Natural killer cell (primary cell): ENCODE results near the gene FMN1. TPM values are rescaled to one million over a fixed set of nuclear protein-coding genes. Genes with fewer than 3 reads are reported as not detected.
A peak's percentile ranks its signal among the peaks of the same experiment; 100 is the strongest.
"Not testable (repeated sequence)": the region's sequence is repeated elsewhere in the genome, so short reads cannot be mapped to it uniquely, and the experiment has no call there.

ENCODE experiments used
- ATAC-seq, 3 donors: fragments of 150-1000 bp in 2 of 3; fragments of 200-7000 bp in 1 of 3; cut with Tn5 transposase; 1 replicate in 1 of 3; 2 replicates in 2 of 3; pipeline ENCODE4 v1.10.0; 2021; ENCODE audit warnings: mild to moderate bottlenecking in 2 of 3, moderate library complexity in 2 of 3
- DNase-seq, 2 donors: peaks; one replicate each; pipeline versions ENCODE4 v3.0.0 to v3.0.0-alpha.2; 2013 to 2021; ENCODE audit warnings: mixed read lengths in 1 of 2
- H3K27ac ChIP-seq: one replicate; pipeline ENCODE4 v1.5.1; 2013; ENCODE audit warnings: mild to moderate bottlenecking, low read length
- H3K27me3 ChIP-seq: one replicate; pipeline ENCODE4 v1.6.1; 2013; ENCODE audit warnings: low read length; ENCODE audit not compliant: control insufficient read depth, insufficient read depth
- H3K36me3 ChIP-seq: one replicate; pipeline ENCODE4 v1.6.1; 2013; ENCODE audit warnings: low read length; ENCODE audit not compliant: control insufficient read depth, insufficient read depth
- H3K4me1 ChIP-seq: one replicate; pipeline ENCODE4 v1.6.1; 2013; ENCODE audit warnings: low read length; ENCODE audit not compliant: control insufficient read depth, insufficient read depth
- H3K4me3 ChIP-seq: one replicate; pipeline ENCODE4 v1.5.1; 2013; ENCODE audit warnings: low read length
- H3K9me3 ChIP-seq: one replicate; pipeline ENCODE4 v1.6.1; 2013; ENCODE audit warnings: low read length; ENCODE audit not compliant: control insufficient read depth, insufficient read depth
- H3K27ac Mint-ChIP-seq, 2 donors: one replicate each; pipeline ENCODE4 v1.8.0; 2022; ENCODE audit warnings: mild to moderate bottlenecking in 2 of 2, mixed read lengths in 2 of 2, moderate library complexity in 1 of 2
- H3K27me3 Mint-ChIP-seq, 2 donors: one replicate each; pipeline ENCODE4 v1.8.0; 2022; ENCODE audit warnings: low read depth in 2 of 2, mixed read lengths in 2 of 2
- H3K36me3 Mint-ChIP-seq: one replicate; pipeline ENCODE4 v1.8.0; 2022; ENCODE audit warnings: mixed read lengths
- H3K4me1 Mint-ChIP-seq, 2 donors: one replicate each; pipeline ENCODE4 v1.8.0; 2022; ENCODE audit warnings: mixed read lengths in 2 of 2
- H3K4me3 Mint-ChIP-seq: one replicate; pipeline ENCODE4 v1.8.0; 2022; ENCODE audit warnings: mild to moderate bottlenecking, moderate library complexity, mixed read lengths
- H3K9me3 Mint-ChIP-seq, 2 donors: one replicate each; pipeline ENCODE4 v1.8.0; 2022; ENCODE audit warnings: mixed read lengths in 2 of 2
- WGBS: methylation state at CpG from one replicate; pipeline ENCODE4 v1.1.7; 2013; ENCODE audit warnings: missing lambda C conversion rate; ENCODE audit not compliant: insufficient coverage; 5-methylcytosine and 5-hydroxymethylcytosine counted together
- intact Hi-C: fragments of 100-400 bp; cut with micrococcal nuclease; formaldehyde crosslinking; loops from one replicate; pipeline ENCODE4 v1.14.2; 2022
- total RNA-seq, 4 donors: library from RNA; stranded (reverse); fragments of 120-200 nt in 1 of 4; gene quantifications; one replicate each; pipeline versions ENCODE4 v1.2.3 to v1.2.4, GENCODE V29; 2013 to 2022
- TF ChIP-seq, protein P1 (sequence below): fragments of 200-600 bp; IDR thresholded peaks from one replicate; pipeline ENCODE4 v1.8.0; 2022; ENCODE audit warnings: antibody characterized with exemption

FMN1 gene
- total RNA-seq, 3 donors from 2014 or later (not counting 1 experiment from before 2014, with no cell fraction given): 2.0 to 19.2 (median 2.2) TPM

DNA sequence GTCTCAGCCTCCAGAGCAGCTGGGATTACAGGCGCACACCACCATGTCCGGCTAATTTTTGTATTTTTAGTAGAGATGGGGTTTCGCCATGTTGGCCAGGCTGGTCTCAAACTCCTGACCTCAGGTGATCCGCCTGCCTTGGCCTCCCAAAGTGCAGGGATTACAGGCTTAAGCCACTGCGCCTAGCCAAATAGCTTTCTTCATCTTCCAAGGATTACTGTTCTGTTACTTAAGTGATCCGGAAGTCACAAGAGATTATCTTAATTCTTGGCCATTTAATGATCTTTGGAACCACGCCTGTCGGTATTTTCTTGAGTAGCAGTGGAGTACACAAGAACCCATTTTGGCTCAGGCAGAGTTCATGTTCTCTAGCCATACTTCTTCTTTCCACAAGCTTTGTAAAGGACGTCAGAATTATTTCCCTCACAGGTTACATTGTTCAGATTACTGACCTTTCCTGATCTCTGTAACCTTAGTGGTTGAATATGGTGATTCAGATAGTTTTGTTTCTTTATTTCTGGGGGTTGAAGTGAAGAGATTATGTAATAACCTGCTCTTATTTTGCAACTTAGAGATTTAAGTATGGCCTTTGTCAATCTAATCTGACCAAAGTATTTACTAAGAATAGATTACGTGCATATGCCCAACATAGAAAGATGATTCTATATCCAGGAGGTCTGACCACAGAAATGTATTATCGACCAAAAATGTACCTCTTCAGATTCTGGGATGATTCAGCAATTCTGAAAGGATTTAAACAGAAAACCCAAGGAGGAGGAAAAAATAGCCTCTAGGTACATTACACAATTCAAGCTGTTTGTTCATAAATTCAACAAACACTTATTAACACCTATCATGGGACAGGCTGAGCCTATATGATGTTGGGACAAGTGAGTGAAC lies 344.5 kb downstream of the FMN1 start:
- TF ChIP-seq, protein P1, sequence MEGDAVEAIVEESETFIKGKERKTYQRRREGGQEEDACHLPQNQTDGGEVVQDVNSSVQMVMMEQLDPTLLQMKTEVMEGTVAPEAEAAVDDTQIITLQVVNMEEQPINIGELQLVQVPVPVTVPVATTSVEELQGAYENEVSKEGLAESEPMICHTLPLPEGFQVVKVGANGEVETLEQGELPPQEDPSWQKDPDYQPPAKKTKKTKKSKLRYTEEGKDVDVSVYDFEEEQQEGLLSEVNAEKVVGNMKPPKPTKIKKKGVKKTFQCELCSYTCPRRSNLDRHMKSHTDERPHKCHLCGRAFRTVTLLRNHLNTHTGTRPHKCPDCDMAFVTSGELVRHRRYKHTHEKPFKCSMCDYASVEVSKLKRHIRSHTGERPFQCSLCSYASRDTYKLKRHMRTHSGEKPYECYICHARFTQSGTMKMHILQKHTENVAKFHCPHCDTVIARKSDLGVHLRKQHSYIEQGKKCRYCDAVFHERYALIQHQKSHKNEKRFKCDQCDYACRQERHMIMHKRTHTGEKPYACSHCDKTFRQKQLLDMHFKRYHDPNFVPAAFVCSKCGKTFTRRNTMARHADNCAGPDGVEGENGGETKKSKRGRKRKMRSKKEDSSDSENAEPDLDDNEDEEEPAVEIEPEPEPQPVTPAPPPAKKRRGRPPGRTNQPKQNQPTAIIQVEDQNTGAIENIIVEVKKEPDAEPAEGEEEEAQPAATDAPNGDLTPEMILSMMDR: no peak
- H3K27me3 ChIP-seq: no peaks in the 10 kb centered on the region
- no peaks in the 10 kb centered on the region for H3K36me3 ChIP-seq
- intact Hi-C loops: no loop called here
- no peak for DNase-seq
- H3K27ac ChIP-seq: no peak overlapping the region
- H3K4me1 ChIP-seq: no peaks in the 10 kb centered on the region
- Mint-ChIP-seq H3K36me3 (no peaks in the 10 kb centered on the region), H3K9me3 (no peaks in the 10 kb centered on the region), H3K4me1 (no peaks in the 10 kb centered on the region), H3K27ac (no peak overlapping the region), H3K4me3 (no peak overlapping the region), H3K27me3 (peaks cover 0 to 8% of the 10 kb centered on the region in 2 donors)
- 84% methylated on average over 11 of the region's 11 CpGs for WGBS
- no peaks in the 10 kb centered on the region for H3K9me3 ChIP-seq
- H3K4me3 ChIP-seq: no peak overlapping the region
- ATAC-seq: peak in 1 of 3 donors; percentile 58

GRCh38 chr15:32846671-32847070 lies 347.8 kb downstream of the FMN1 start:
- H3K36me3 Mint-ChIP-seq, H3K4me1 Mint-ChIP-seq, DNase-seq, ATAC-seq, H3K4me3 ChIP-seq, intact Hi-C loops, H3K4me1 ChIP-seq, H3K36me3 ChIP-seq, H3K27ac ChIP-seq, H3K9me3 ChIP-seq, H3K4me3 Mint-ChIP-seq, H3K27me3 ChIP-seq, H3K9me3 Mint-ChIP-seq, H3K27ac Mint-ChIP-seq: not testable (repeated sequence)
- peaks cover 0 to 12% of the 10 kb centered on the region in 2 donors for H3K27me3 Mint-ChIP-seq
- 100% methylated on average over 1 of the region's 2 CpGs for WGBS

- no peak overlapping the region for H3K4me3 Mint-ChIP-seq
- ATAC-seq (no peak), DNase-seq (no peak)
- TF ChIP-seq, protein P1: no peak
- no peaks in the 10 kb centered on the region for H3K27me3 ChIP-seq
- peaks cover 0 to 13% of the 10 kb centered on the region in 2 donors for H3K27me3 Mint-ChIP-seq
- no peaks in the 10 kb centered on the region for H3K4me1 Mint-ChIP-seq
- H3K36me3 Mint-ChIP-seq: no peaks in the 10 kb centered on the region
- 43% methylated on average over 1 of the region's 2 CpGs for WGBS
- no peaks in the 10 kb centered on the region for H3K4me1 ChIP-seq
- no peak overlapping the region for H3K4me3 ChIP-seq
- H3K27ac ChIP-seq: no peak overlapping the region
- no peaks in the 10 kb centered on the region for H3K36me3 ChIP-seq
- H3K9me3 Mint-ChIP-seq: no peaks in the 10 kb centered on the region
- no peak overlapping the region for H3K27ac Mint-ChIP-seq
- intact Hi-C loops: no loop called here
- H3K9me3 ChIP-seq: no peaks in the 10 kb centered on the region
These were observed 350.3 kb downstream of the FMN1 start for GRCh38 chr15:32844118-32844711.

GRCh38 chr15:32843219-32843815 lies 351.2 kb downstream of the FMN1 start:
- intact Hi-C loops: no loop called here
- no peaks in the 10 kb centered on the region for H3K4me1 ChIP-seq
- no peak for DNase-seq
- ATAC-seq: no peak
- H3K9me3 ChIP-seq: no peaks in the 10 kb centered on the region
- TF ChIP-seq, protein P1: no peak
- no peaks in the 10 kb centered on the region for H3K27me3 ChIP-seq
- no peaks in the 10 kb centered on the region for H3K36me3 ChIP-seq
- Mint-ChIP-seq H3K4me3 (no peak overlapping the region), H3K27me3 (peaks cover 0 to 13% of the 10 kb centered on the region in 2 donors), H3K36me3 (no peaks in the 10 kb centered on the region), H3K4me1 (no peaks in the 10 kb centered on the region), H3K9me3 (no peaks in the 10 kb centered on the region), H3K27ac (no peak overlapping the region)
- WGBS: 71% methylated on average over 5 of the region's 6 CpGs
- no peak overlapping the region for H3K27ac ChIP-seq
- no peak overlapping the region for H3K4me3 ChIP-seq
